Suprapubic skin (tissue), 3 donors: Measurements from ENCODE around the gene WBP4.

ENCODE experiments used
- POLR2A ChIP-seq, 2 donors: fragments of 450-650 bp; IDR thresholded peaks; one replicate each; pipeline ENCODE4 v1.6.1; 2017; ENCODE audit warnings: antibody characterized with exemption in 2 of 2, mild to moderate bottlenecking in 2 of 2, moderate library complexity in 2 of 2
- TF ChIP-seq, protein P1 (sequence below), 2 donors: fragments of 200-600 bp in 1 of 2; fragments of 450-650 bp in 1 of 2; sonication (generic) in 1 of 2; IDR thresholded peaks; one replicate each; pipeline ENCODE4 v1.5.1; 2016 to 2019; ENCODE audit warnings: antibody characterized with exemption in 2 of 2, mild to moderate bottlenecking in 1 of 2, moderate library complexity in 1 of 2

DNA sequence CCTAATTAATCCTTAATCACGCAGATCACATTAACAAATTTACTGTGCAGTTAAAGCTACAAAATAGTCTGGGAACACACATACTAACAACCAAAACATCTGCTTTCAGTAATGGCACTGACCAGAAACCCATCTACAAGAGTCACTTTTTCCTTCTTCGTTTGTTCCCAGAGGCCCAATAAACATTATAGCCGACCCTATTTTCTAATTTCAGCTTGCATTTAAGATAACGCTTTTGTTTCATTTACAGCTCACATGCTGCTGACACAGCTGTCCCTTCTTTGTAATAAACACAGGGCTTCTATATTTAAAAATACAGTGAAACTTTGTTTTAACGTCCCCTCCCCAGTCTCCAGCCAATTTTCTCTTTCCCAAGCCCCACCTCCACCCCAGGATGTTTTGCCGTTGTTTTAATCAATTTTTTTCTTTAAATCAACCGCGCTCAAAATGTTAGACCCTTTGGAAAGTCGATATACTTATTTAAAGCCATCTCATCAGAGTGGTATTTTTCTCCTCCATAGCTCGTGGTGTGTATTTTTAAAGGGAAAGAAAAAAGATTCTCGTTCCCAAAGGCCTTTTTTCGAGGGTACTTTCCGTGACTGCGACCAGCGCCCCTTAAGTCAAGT is 1.7 kb upstream of the WBP4 start:
- TF ChIP-seq, protein P1, sequence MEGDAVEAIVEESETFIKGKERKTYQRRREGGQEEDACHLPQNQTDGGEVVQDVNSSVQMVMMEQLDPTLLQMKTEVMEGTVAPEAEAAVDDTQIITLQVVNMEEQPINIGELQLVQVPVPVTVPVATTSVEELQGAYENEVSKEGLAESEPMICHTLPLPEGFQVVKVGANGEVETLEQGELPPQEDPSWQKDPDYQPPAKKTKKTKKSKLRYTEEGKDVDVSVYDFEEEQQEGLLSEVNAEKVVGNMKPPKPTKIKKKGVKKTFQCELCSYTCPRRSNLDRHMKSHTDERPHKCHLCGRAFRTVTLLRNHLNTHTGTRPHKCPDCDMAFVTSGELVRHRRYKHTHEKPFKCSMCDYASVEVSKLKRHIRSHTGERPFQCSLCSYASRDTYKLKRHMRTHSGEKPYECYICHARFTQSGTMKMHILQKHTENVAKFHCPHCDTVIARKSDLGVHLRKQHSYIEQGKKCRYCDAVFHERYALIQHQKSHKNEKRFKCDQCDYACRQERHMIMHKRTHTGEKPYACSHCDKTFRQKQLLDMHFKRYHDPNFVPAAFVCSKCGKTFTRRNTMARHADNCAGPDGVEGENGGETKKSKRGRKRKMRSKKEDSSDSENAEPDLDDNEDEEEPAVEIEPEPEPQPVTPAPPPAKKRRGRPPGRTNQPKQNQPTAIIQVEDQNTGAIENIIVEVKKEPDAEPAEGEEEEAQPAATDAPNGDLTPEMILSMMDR (IDR thresholded peaks at IDR 0.05), result no peak
- TF ChIP-seq POLR2A (IDR thresholded peaks at IDR 0.05), result no peak
